K562 (cell line): ENCODE measurements around the gene COP1. TPM values are rescaled to one million over a fixed set of nuclear protein-coding genes. Genes with fewer than 3 reads are reported as not detected.

Source experiments
- ATAC-seq: fragments of 200-7000 bp; cut with Tn5 transposase; 3 replicates; pipeline ENCODE4 v1.9.1; 2020; ENCODE audit warnings: moderate library complexity
- BruUV-seq: library from RNA; stranded (reverse); fragments of 400-500 nt; replicated peaks from 2 replicates; lab custom pipeline; 2021; lab: Mats Ljungman, UMichigan
- CTCF ChIA-PET: fragments of 300-600 bp; formaldehyde crosslinking; extraction: SDS; loops from one replicate; lab custom pipeline; 2021; ENCODE audit warnings: low intra/inter-chr PET ratio; lab: Yijun Ruan, JAX
- POLR2A ChIA-PET: fragments of 300-600, 350-650 bp; sonication (Branson Sonifier 250); formaldehyde crosslinking; extraction: SDS; loops from one replicate; lab custom pipeline; 2021; ENCODE audit warnings: antibody characterized with exemption, inconsistent platforms; lab: Yijun Ruan, JAX
- DNase-seq, 4 experiments: peaks; one replicate each; pipeline versions ENCODE4 v3.0.0 to v3.0.0-alpha.2; 2011 to 2018; ENCODE audit warnings: low spot score in 3 of 4, mixed read lengths in 3 of 4; ENCODE audit errors: extremely low read depth in 1 of 4
- FAIRE-seq: peaks from 2 replicates; lab custom pipeline; 2011; peaks lifted over from hg19 to GRCh38; lab: Jason Lieb, UNC
- H2AFZ ChIP-seq: 2 replicates; pipeline ENCODE4 v1.6.0; 2011; ENCODE audit warnings: low read depth, low read length, control low read depth, inconsistent platforms
- H3K27ac ChIP-seq: fragments of 200-600 bp; 3 replicates; pipeline ENCODE4 v1.8.0; 2011; ENCODE audit warnings: low read depth, mild to moderate bottlenecking, control low read depth, inconsistent platforms, low read length, moderate library complexity, mixed read lengths; ENCODE audit errors: extremely low read depth
- H3K27me3 ChIP-seq, 2 experiments: fragments of 300-600 bp in 1 of 2; 2 replicates in 1 of 2; 3 replicates in 1 of 2; pipeline versions ENCODE4 v1.6.0 to v1.8.0; 2011; ENCODE audit warnings: inconsistent platforms in 2 of 2, low read length in 2 of 2, mild to moderate bottlenecking in 1 of 2, mixed read lengths in 1 of 2, moderate library complexity in 1 of 2; ENCODE audit not compliant: control insufficient read depth in 2 of 2, insufficient read depth in 2 of 2
- H3K36me3 ChIP-seq: fragments of 300-600 bp; 3 replicates; pipeline ENCODE4 v1.8.0; 2011; ENCODE audit warnings: mild to moderate bottlenecking, low read length, inconsistent platforms; ENCODE audit not compliant: control insufficient read depth, insufficient read depth
- H3K4me1 ChIP-seq, 2 experiments: fragments of 200-600 bp in 1 of 2; replicated peaks in 1 of 2; 2 replicates in 1 of 2; 3 replicates in 1 of 2; pipeline versions ENCODE4 v1.5.1 to v1.8.0; 2011; ENCODE audit warnings: inconsistent platforms in 2 of 2, low read length in 2 of 2, mild to moderate bottlenecking in 1 of 2, mixed read lengths in 1 of 2, moderate library complexity in 1 of 2; ENCODE audit not compliant: control insufficient read depth in 2 of 2, insufficient read depth in 2 of 2
- H3K4me2 ChIP-seq: 2 replicates; pipeline ENCODE4 v1.6.1; 2011; ENCODE audit warnings: low read length, control low read depth, inconsistent platforms, mixed read lengths; ENCODE audit not compliant: insufficient read depth
- H3K4me3 ChIP-seq: fragments of 200-600 bp; sonication (generic), shearing (Covaris generic); 2 replicates; pipeline ENCODE4 v1.5.1; 2016; ENCODE audit warnings: control low read depth, inconsistent platforms
- H3K79me2 ChIP-seq: fragments of 200-600 bp; 3 replicates; pipeline ENCODE4 v1.8.0; 2011; ENCODE audit warnings: low read length, inconsistent platforms; ENCODE audit not compliant: control insufficient read depth, insufficient read depth
- H3K9ac ChIP-seq, 2 experiments: 2 replicates each; pipeline versions ENCODE4 v1.6.0 to v1.6.1; 2011; ENCODE audit warnings: low read depth in 2 of 2, low read length in 2 of 2, control low read depth in 1 of 2, inconsistent platforms in 1 of 2, mild to moderate bottlenecking in 1 of 2, mixed read lengths in 1 of 2; ENCODE audit not compliant: insufficient read depth in 1 of 2
- H3K9me1 ChIP-seq: one replicate; pipeline ENCODE4 v1.6.0; 2011; ENCODE audit warnings: inconsistent platforms, mild to moderate bottlenecking, low read length, moderate library complexity; ENCODE audit not compliant: control insufficient read depth, insufficient read depth
- H3K9me3 ChIP-seq: replicated peaks from 2 replicates; pipeline ENCODE4 v1.5.1; 2011; ENCODE audit warnings: low read depth, low read length, inconsistent platforms; ENCODE audit not compliant: control insufficient read depth, insufficient read depth
- H4K20me1 ChIP-seq: replicated peaks from 2 replicates; pipeline ENCODE4 v1.6.1; 2011; ENCODE audit warnings: low read length, inconsistent platforms, mixed read lengths; ENCODE audit not compliant: control insufficient read depth, insufficient read depth
- CHD1 ChIP-seq: fragments of 200-600 bp; sonication (generic); IDR thresholded peaks from one replicate; pipeline ENCODE4 v1.6.1; 2012; ENCODE audit warnings: mild to moderate bottlenecking, moderate library complexity, low read length, inconsistent platforms
- ERF ChIP-seq: fragments of 450-650 bp; formaldehyde crosslinking; IDR thresholded peaks from 2 replicates; pipeline ENCODE4 v1.4.0; 2020; ENCODE audit warnings: mild to moderate bottlenecking, mixed read lengths
- MCM5 ChIP-seq: fragments of 450-650 bp; IDR thresholded peaks from 2 replicates; pipeline ENCODE4 v1.6.1; 2016; ENCODE audit warnings: low read depth
- NR2C1 ChIP-seq, 2 experiments: fragments of 450-650 bp; IDR thresholded peaks; 2 replicates each; pipeline ENCODE4 v1.6.1; 2017; ENCODE audit warnings: mild to moderate bottlenecking in 2 of 2, antibody characterized with exemption in 1 of 2, inconsistent platforms in 1 of 2, missing compliant biosample characterization in 1 of 2, missing genetic modification characterization in 1 of 2
- RCOR1 ChIP-seq, 2 experiments: IDR thresholded peaks; 2 replicates each; pipeline ENCODE4 v1.6.1; 2012; ENCODE audit warnings: low read depth in 2 of 2, low read length in 2 of 2, borderline replicate concordance in 1 of 2, improper control_type of control experiment in 1 of 2
- RHOXF2B ChIP-seq: fragments of 250-450 bp; sonication (Bioruptor Pico); conservative IDR thresholded peaks from 2 replicates; pipeline ENCODE4 v1.5.1; 2021
- SAP30 ChIP-seq: fragments of 200-600 bp; sonication (generic); IDR thresholded peaks from 2 replicates; pipeline ENCODE4 v1.6.1; 2012; ENCODE audit warnings: borderline replicate concordance, low read depth, mild to moderate bottlenecking, moderate library complexity, low read length, control low read depth, inconsistent platforms; ENCODE audit not compliant: insufficient read depth, poor library complexity, severe bottlenecking
- YBX1 ChIP-seq: fragments of 450-650 bp; IDR thresholded peaks from 2 replicates; pipeline ENCODE4 v1.7.1; 2016; ENCODE audit warnings: mild to moderate bottlenecking
- YY1 ChIP-seq, 3 experiments: IDR thresholded peaks; 2 replicates each; pipeline ENCODE4 v1.6.1; 2011; ENCODE audit warnings: low read length in 2 of 3, mild to moderate bottlenecking in 2 of 3, moderate library complexity in 2 of 3, borderline replicate concordance in 1 of 3, control low read depth in 1 of 3, low read depth in 1 of 3; ENCODE audit not compliant: insufficient read depth in 3 of 3, insufficient replicate concordance in 2 of 3, control insufficient read depth in 1 of 3, insufficient read length in 1 of 3; ENCODE audit errors: extremely low read depth in 1 of 3
- ZNF263 ChIP-seq: sonication (generic); formaldehyde crosslinking; IDR thresholded peaks from 2 replicates; pipeline ENCODE4 v1.8.0; 2022; ENCODE audit warnings: mild to moderate bottlenecking, missing genetic modification reagents, borderline replicate concordance
- ZNF780A ChIP-seq: fragments of 250-450 bp; sonication (Bioruptor Pico); IDR thresholded peaks from 2 replicates; pipeline ENCODE4 v1.5.0; 2021; ENCODE audit warnings: mild to moderate bottlenecking
- in situ Hi-C: fragments of 300-500 bp; cut with MboI; formaldehyde crosslinking; loops from 4 replicates; pipeline ENCODE4 v1.15.0; 2018; ENCODE audit warnings: inconsistent platforms, mixed read lengths
- intact Hi-C: fragments of 100-400 bp; cut with micrococcal nuclease; formaldehyde crosslinking; loops from 2 replicates; pipeline ENCODE4 v1.14.2; 2022
- polyA plus RNA-seq, 8 experiments: library from polyadenylated mRNA; depleted of rRNA in 4 of 8; stranded (reverse) in 5 of 8; unstranded in 3 of 8; fragments of >200 nt; fragmentation: Nextera tagmentation in 2 of 8; fragmentation: Illumina TruSeq in 1 of 8; extraction: Ambion mirVana in 2 of 8; extraction: Trizol in 1 of 8; gene quantifications; 2 replicates each; pipeline versions ENCODE4 v1.2.1 to v1.2.3, GENCODE V29; 2011 to 2014; ENCODE audit warnings: inconsistent platforms in 1 of 8, missing spikeins in 1 of 8
- total RNA-seq, 7 experiments: library from RNA; depleted of rRNA in 6 of 7; stranded (reverse); fragments of >200 nt in 6 of 7; fragmentation: Illumina TruSeq in 2 of 7; extraction: Trizol in 2 of 7; gene quantifications; 2 replicates each; pipeline versions ENCODE4 v1.2.1 to v1.2.3, GENCODE V29; 2011 to 2021; ENCODE audit warnings: low replicate concordance in 1 of 7
- TF ChIP-seq, protein P1 (sequence below), 2 experiments: fragments of 450-650 bp; IDR thresholded peaks; 2 replicates each; pipeline ENCODE4 v1.6.1; 2016
- TF ChIP-seq, protein P2 (sequence below): sonication (generic); formaldehyde crosslinking; IDR thresholded peaks from 2 replicates; pipeline ENCODE4 v1.8.1; 2022; ENCODE audit warnings: missing genetic modification reagents
- TF ChIP-seq, protein P3 (sequence below): fragments of 250-450 bp; sonication (Bioruptor Pico); IDR thresholded peaks from 2 replicates; pipeline ENCODE4 v1.5.0; 2021; ENCODE audit warnings: mild to moderate bottlenecking, moderate library complexity

Gene COP1
- total and polyA plus RNA-seq, 9 of the 15 experiments (the other 6 are each of a cell fraction or from before 2014, with no cell fraction given): 25.8 to 77.7 (median 58.6) TPM

DNA sequence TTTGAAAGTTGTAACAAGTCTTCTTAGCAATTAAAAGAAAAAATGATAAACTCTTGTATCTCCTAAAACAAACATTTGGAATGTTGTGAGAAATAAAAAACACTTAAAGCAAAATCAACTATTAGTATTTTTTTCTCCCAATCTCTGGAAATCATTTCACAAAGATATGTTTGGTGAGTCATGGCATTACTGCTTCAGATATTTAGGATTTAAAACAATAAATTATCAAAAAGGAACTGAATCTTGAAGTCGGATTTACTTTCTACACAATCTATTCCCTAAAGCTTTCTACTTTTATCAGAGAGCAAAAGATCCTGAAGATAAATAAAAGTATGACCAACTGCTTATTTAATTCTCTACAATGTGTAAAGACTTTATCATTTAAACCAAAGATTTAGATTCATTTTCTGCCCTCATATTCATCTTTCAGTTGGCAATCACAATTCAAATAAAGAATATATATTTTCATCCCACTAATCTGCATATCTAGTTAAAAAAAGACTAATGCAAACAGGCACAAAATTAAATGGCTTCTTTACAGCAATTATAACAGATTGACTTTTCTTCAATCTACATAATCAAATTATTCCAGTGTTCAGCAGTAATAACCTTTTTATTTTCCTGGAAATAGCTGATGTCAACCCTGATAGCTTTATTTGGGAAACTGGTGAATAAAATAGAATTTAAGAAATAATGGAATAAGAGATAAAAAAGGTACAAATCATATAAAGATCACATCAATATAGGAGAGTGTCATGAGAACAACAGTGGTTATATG lies 230.0 kb downstream of the COP1 start (continued):
- TF ChIP-seq ZNF263 (CRISPR knock-in tag): no peak
- TF ChIP-seq RHOXF2B: no peak
- TF ChIP-seq MCM5: no peak
- no peak for TF ChIP-seq RCOR1 (IDR thresholded peaks at IDR 0.05; ENCODE audit: borderline replicate concordance in 1 of 2, low read depth in 2 of 2, low read length in 2 of 2)
- TF ChIP-seq ZNF780A: no peak
- TF ChIP-seq, protein P1, sequence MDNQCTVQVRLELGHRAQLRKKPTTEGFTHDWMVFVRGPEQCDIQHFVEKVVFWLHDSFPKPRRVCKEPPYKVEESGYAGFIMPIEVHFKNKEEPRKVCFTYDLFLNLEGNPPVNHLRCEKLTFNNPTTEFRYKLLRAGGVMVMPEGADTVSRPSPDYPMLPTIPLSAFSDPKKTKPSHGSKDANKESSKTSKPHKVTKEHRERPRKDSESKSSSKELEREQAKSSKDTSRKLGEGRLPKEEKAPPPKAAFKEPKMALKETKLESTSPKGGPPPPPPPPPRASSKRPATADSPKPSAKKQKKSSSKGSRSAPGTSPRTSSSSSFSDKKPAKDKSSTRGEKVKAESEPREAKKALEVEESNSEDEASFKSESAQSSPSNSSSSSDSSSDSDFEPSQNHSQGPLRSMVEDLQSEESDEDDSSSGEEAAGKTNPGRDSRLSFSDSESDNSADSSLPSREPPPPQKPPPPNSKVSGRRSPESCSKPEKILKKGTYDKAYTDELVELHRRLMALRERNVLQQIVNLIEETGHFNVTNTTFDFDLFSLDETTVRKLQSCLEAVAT (IDR thresholded peaks at IDR 0.05): no peak
- TF ChIP-seq, protein P2, sequence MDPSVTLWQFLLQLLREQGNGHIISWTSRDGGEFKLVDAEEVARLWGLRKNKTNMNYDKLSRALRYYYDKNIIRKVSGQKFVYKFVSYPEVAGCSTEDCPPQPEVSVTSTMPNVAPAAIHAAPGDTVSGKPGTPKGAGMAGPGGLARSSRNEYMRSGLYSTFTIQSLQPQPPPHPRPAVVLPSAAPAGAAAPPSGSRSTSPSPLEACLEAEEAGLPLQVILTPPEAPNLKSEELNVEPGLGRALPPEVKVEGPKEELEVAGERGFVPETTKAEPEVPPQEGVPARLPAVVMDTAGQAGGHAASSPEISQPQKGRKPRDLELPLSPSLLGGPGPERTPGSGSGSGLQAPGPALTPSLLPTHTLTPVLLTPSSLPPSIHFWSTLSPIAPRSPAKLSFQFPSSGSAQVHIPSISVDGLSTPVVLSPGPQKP (CRISPR knock-in tag): no peak
- TF ChIP-seq ERF (CRISPR knock-in tag): no peak

DNA sequence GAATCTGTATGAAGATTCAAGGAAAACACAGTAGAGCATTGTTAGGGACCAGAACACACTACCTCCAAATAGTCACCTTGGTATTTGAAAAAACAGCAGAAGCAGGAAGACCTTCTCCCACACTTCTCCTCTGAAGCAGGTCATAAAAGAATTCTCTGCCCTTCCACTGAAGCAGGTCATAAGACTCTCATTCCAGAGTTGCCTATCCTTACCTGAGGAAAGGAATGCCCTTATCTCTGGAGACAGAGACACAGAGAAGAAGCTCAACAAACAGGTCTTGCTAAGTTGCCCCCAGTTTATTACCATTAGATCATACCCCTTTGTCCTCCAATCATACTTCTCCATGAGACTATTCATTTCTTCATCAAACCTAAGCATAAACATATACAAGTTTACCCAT lies 237.9 kb downstream of the COP1 start:
- H3K27me3 ChIP-seq: no peaks in the 10 kb centered on the region
- no peaks in the 10 kb centered on the region for H3K4me1 ChIP-seq
- FAIRE-seq (no peak), ATAC-seq (no peak), DNase-seq (no peak)
- no peaks in the 10 kb centered on the region for H3K79me2 ChIP-seq
- peaks cover 15% of the 10 kb centered on the region; the same call in 2 of the 3 replicates for H3K36me3 ChIP-seq
- ChIA-PET POLR2A (interaction anchor here (0.7 to 1.2 kb wide), 2 partner anchors 13 to 55 kb away, joined by 3 read pairs; no protein-coding TSS in a partner anchor), CTCF (no interaction called here)
- intact Hi-C loops (no loop called here), in situ Hi-C loops (no loop called here)
- H3K9me1 ChIP-seq: no peaks in the 10 kb centered on the region
- H3K9ac ChIP-seq: no peak overlapping the region
- H3K4me3 ChIP-seq: no peak overlapping the region
- H2AFZ ChIP-seq: no peak overlapping the region
- H3K27ac ChIP-seq: no peak overlapping the region
- no TSS peak for BruUV-seq
- H4K20me1 ChIP-seq: no peaks in the 10 kb centered on the region
- H3K9me3 ChIP-seq: no peaks in the 10 kb centered on the region
- no peak overlapping the region for H3K4me2 ChIP-seq
- TF ChIP-seq CHD1 (no peak), YY1 (IDR thresholded peaks at IDR 0.05; ENCODE audit: borderline replicate concordance in 1 of 3, control insufficient read depth in 1 of 3, extremely low read depth in 1 of 3, insufficient read depth in 3 of 3, insufficient read length in 1 of 3, insufficient replicate concordance in 2 of 3, low read depth in 1 of 3, low read length in 2 of 3) (no peak), YBX1 (no peak), SAP30 (no peak), NR2C1 (IDR thresholded peaks at IDR 0.05) (no peak), NR2C1 (tag; IDR thresholded peaks at IDR 0.05) (no peak)
- TF ChIP-seq, protein P3, sequence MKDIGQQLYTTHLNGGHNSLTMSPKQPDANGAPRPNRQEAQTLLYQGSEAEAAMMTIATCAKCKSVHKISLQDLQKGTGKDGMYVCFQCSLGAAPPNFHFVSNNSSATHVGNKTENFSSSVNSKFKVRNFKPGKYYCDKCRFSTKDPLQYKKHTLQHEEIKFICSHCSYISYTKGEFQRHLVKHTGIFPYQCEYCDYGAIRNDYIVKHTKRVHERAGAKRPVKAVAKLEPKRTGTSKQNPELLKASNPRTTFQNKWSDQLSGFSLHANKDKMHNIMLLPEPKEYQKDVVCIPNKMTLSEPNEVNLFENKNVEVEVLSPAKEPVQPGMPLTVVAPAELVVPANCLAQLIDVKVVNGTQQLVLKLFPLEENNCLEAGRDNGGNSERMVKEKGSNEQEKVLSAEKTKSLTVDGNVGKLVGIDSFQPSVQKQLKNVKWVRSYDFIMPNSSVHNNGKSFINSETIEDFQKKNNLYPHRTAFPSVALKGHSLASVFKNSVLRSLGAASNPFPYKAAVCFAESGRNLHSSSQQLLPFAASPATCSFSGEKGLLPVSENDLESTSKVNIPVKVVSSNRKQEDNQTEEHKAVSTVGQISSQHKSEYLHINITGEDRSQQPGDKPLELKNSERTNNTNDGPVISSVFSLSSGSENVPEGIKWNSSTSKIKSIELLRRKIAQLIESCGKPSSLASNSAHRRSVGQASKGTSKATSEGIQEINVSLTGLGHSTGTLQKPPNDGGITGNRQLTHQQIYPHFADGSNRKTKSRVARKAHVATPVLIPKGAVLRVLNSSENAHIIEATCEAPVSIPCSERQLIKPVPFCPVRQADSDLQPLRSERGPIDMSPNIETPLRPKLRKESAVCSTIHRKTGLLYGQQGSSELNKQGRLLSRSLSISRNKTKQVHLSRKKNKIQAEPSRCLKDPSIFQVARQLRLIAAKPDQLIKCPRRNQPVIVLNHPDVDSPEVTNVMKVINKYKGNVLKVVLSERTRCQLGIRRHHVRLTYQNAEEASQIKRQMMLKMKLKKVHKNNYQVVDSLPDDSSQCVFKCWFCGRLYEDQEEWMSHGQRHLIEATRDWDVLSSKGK (CRISPR knock-in tag): no peak
